Stimulated activated naive CD8-positive, alpha-beta T cell treated with anti-CD3 and anti-CD28 coated beads, Interleukin-15, amount 100 ng/mL, for 72 hours (primary cell): Measurements from ENCODE around the gene CYP26A1.

Experiments
- ATAC-seq: fragments of 150-1000 bp; cut with Tn5 transposase; 2 replicates; pipeline ENCODE4 v1.10.0; 2021; ENCODE audit warnings: mild to moderate bottlenecking, moderate library complexity
- DNase-seq, 2 donors: peaks; one replicate each; pipeline ENCODE4 v3.0.0; 2021 to 2022
- H3K27ac Mint-ChIP-seq, 2 donors: one replicate each; pipeline ENCODE4 v1.8.0; 2022; ENCODE audit warnings: mild to moderate bottlenecking in 2 of 2, mixed read lengths in 2 of 2, moderate library complexity in 2 of 2
- H3K27me3 Mint-ChIP-seq: one replicate; pipeline ENCODE4 v1.8.0; 2022; ENCODE audit warnings: mixed read lengths
- H3K4me1 Mint-ChIP-seq: one replicate; pipeline ENCODE4 v1.8.0; 2022; ENCODE audit warnings: mild to moderate bottlenecking, mixed read lengths
- H3K4me3 Mint-ChIP-seq, 2 donors: one replicate each; pipeline ENCODE4 v1.8.0; 2022; ENCODE audit warnings: mild to moderate bottlenecking in 2 of 2, mixed read lengths in 2 of 2, moderate library complexity in 1 of 2
- H3K9me3 Mint-ChIP-seq, 2 donors: one replicate each; pipeline ENCODE4 v1.8.0; 2022; ENCODE audit warnings: mixed read lengths in 2 of 2

Gene CYP26A1

GRCh38 chr10:93071674-93072224, 1.9 kb upstream of the CYP26A1 start:
- ATAC-seq = no peak
- H3K4me3 Mint-ChIP-seq = peak overlapping the region; percentile 35 to 71
- no peaks in the 10 kb centered on the region for H3K9me3 Mint-ChIP-seq
- no peak for DNase-seq
- peaks cover 48% of the 10 kb centered on the region for H3K4me1 Mint-ChIP-seq
- H3K27me3 Mint-ChIP-seq = peaks cover 100% of the 10 kb centered on the region
- no peak overlapping the region for H3K27ac Mint-ChIP-seq

GRCh38 chr10:93072225-93072712, 1.4 kb upstream of the CYP26A1 start:
- Mint-ChIP-seq H3K27me3 (peaks cover 99% of the 10 kb centered on the region), H3K4me1 (peaks cover 48% of the 10 kb centered on the region), H3K9me3 (no peaks in the 10 kb centered on the region), H3K4me3 (peak overlapping the region; percentile 24 to 71), H3K27ac (no peak overlapping the region)
- ATAC-seq (no peak), DNase-seq (no peak)

GRCh38 chr10:93072713-93073538, 767 bp upstream of the CYP26A1 start:
- H3K4me3 Mint-ChIP-seq = peak overlapping the region; percentile 29 to 71
- H3K27me3 Mint-ChIP-seq = peaks cover 92% of the 10 kb centered on the region
- H3K4me1 Mint-ChIP-seq = peaks cover 48% of the 10 kb centered on the region
- H3K9me3 Mint-ChIP-seq = no peaks in the 10 kb centered on the region
- no peak overlapping the region for H3K27ac Mint-ChIP-seq
- ATAC-seq (peak; percentile 25), DNase-seq (no peak)

- Mint-ChIP-seq H3K9me3 (no peaks in the 10 kb centered on the region), H3K27me3 (peaks cover 83% of the 10 kb centered on the region), H3K4me1 (peaks cover 39% of the 10 kb centered on the region), H3K4me3 (peak overlapping the region; percentile 80 to 86), H3K27ac (no peak overlapping the region)
- peak; percentile 21 for ATAC-seq
- DNase-seq = peak in 1 of 2 donors; percentile 24
These were observed 479 bp downstream of the CYP26A1 start for GRCh38 chr10:93074147-93074596.

- ATAC-seq (peak; percentile 19), DNase-seq (peak in 1 of 2 donors; percentile 40)
- H3K27me3 Mint-ChIP-seq = peaks cover 83% of the 10 kb centered on the region
- peak overlapping the region; percentile 80 to 86 for H3K4me3 Mint-ChIP-seq
- H3K27ac Mint-ChIP-seq = no peak overlapping the region
- peaks cover 39% of the 10 kb centered on the region for H3K4me1 Mint-ChIP-seq
- H3K9me3 Mint-ChIP-seq = no peaks in the 10 kb centered on the region
These were observed 1.1 kb downstream of the CYP26A1 start for GRCh38 chr10:93074597-93075368.

GRCh38 chr10:93075369-93076221, 1.9 kb downstream of the CYP26A1 start:
- peaks cover 83% of the 10 kb centered on the region for H3K27me3 Mint-ChIP-seq
- no peaks in the 10 kb centered on the region for H3K9me3 Mint-ChIP-seq
- DNase-seq = peak in 1 of 2 donors; percentile 30
- peak overlapping the region; percentile 31 to 35 for H3K4me3 Mint-ChIP-seq
- ATAC-seq = peak; percentile 51
- no peak overlapping the region for H3K27ac Mint-ChIP-seq
- peaks cover 45% of the 10 kb centered on the region for H3K4me1 Mint-ChIP-seq

GRCh38 chr10:93076871-93077270, 3.2 kb downstream of the CYP26A1 start:
- H3K4me3 Mint-ChIP-seq = no peak overlapping the region
- no peak for ATAC-seq

GRCh38 chr10:93077860-93078337, 4.2 kb downstream of the CYP26A1 start:
- ATAC-seq = no peak
- H3K27ac Mint-ChIP-seq = no peak overlapping the region
- peaks cover 80% of the 10 kb centered on the region for H3K27me3 Mint-ChIP-seq
- peaks cover 31% of the 10 kb centered on the region for H3K4me1 Mint-ChIP-seq
- DNase-seq = no peak
- no peak overlapping the region for H3K4me3 Mint-ChIP-seq
- H3K9me3 Mint-ChIP-seq = no peaks in the 10 kb centered on the region

More at GRCh38 chr10:93076871-93077270, 3.2 kb downstream of the CYP26A1 start:
- peak overlapping the region in 1 of 2 donors; percentile 12 for H3K27ac Mint-ChIP-seq
- H3K9me3 Mint-ChIP-seq = no peaks in the 10 kb centered on the region
- DNase-seq = no peak
- H3K27me3 Mint-ChIP-seq = peaks cover 83% of the 10 kb centered on the region
- H3K4me1 Mint-ChIP-seq = peaks cover 41% of the 10 kb centered on the region

- peaks cover 61% of the 10 kb centered on the region for H3K27me3 Mint-ChIP-seq
- H3K27ac Mint-ChIP-seq = no peak overlapping the region
- peaks cover 18% of the 10 kb centered on the region for H3K4me1 Mint-ChIP-seq
- no peak for DNase-seq
- H3K4me3 Mint-ChIP-seq = peak overlapping the region in 1 of 2 donors; percentile 62
- H3K9me3 Mint-ChIP-seq = no peaks in the 10 kb centered on the region
- no peak for ATAC-seq
These were observed 6.1 kb downstream of the CYP26A1 start for GRCh38 chr10:93079663-93080349.

GRCh38 chr10:93080350-93081046, 6.8 kb downstream of the CYP26A1 start:
- Mint-ChIP-seq H3K9me3 (no peaks in the 10 kb centered on the region), H3K27me3 (peaks cover 54% of the 10 kb centered on the region), H3K27ac (no peak overlapping the region), H3K4me1 (peaks cover 11% of the 10 kb centered on the region), H3K4me3 (peak overlapping the region in 1 of 2 donors; percentile 62)
- ATAC-seq = peak; percentile 60
- DNase-seq = peak; percentile 44 to 48

GRCh38 chr10:93081318-93081717, 7.6 kb downstream of the CYP26A1 start:
- DNase-seq = no peak
- no peak overlapping the region for H3K4me3 Mint-ChIP-seq
- no peaks in the 10 kb centered on the region for H3K9me3 Mint-ChIP-seq
- peaks cover 6% of the 10 kb centered on the region for H3K4me1 Mint-ChIP-seq
- no peak overlapping the region for H3K27ac Mint-ChIP-seq
- H3K27me3 Mint-ChIP-seq = peaks cover 46% of the 10 kb centered on the region
- ATAC-seq = no peak

- peaks cover 41% of the 10 kb centered on the region for H3K27me3 Mint-ChIP-seq
- no peak for DNase-seq
- H3K9me3 Mint-ChIP-seq = no peaks in the 10 kb centered on the region
- H3K4me3 Mint-ChIP-seq = no peak overlapping the region
- H3K4me1 Mint-ChIP-seq = peaks cover 6% of the 10 kb centered on the region
- H3K27ac Mint-ChIP-seq = no peak overlapping the region
- ATAC-seq = no peak
These were observed 8.1 kb downstream of the CYP26A1 start for GRCh38 chr10:93081834-93082233.

GRCh38 chr10:93083743-93084539, 10.2 kb downstream of the CYP26A1 start:
- Mint-ChIP-seq H3K4me1 (peaks cover 6% of the 10 kb centered on the region), H3K27me3 (peaks cover 54% of the 10 kb centered on the region), H3K4me3 (no peak overlapping the region), H3K27ac (no peak overlapping the region), H3K9me3 (no peaks in the 10 kb centered on the region)
- DNase-seq (no peak), ATAC-seq (no peak)
